ENCODE results near the gene WDR5B. TPM values are rescaled to one million over a fixed set of nuclear protein-coding genes. Genes with fewer than 3 reads are reported as not detected.
A peak's percentile ranks its signal among the peaks of the same experiment; 100 is the strongest.

Gene WDR5B
- total and polyA plus RNA-seq, 7 donors, result 1.2 to 6.5 (median 2.5) TPM

- DNase-seq (no peak), ATAC-seq (no peak)
- intact Hi-C loops (cut with DNase I), result no loop called here
- peaks cover 3 to 23% of the 10 kb centered on the region in 2 donors for H3K36me3 ChIP-seq (ENCODE audit: insufficient read depth in 1 of 2, low read depth in 1 of 2)
- WGBS, 3 donors, result 77 to 84% (median 78%) methylated on average over 3 of the region's 3 CpGs
- peaks cover 30% of the 10 kb centered on the region for H3K4me1 ChIP-seq
- H3K9me3 ChIP-seq, result no peaks in the 10 kb centered on the region
- H3K27ac ChIP-seq, result peak overlapping the region; percentile 94
- no peaks in the 10 kb centered on the region for H3K27me3 ChIP-seq (ENCODE audit: insufficient read depth in 3 of 3, low read length in 2 of 3)
- TF ChIP-seq, protein P1, sequence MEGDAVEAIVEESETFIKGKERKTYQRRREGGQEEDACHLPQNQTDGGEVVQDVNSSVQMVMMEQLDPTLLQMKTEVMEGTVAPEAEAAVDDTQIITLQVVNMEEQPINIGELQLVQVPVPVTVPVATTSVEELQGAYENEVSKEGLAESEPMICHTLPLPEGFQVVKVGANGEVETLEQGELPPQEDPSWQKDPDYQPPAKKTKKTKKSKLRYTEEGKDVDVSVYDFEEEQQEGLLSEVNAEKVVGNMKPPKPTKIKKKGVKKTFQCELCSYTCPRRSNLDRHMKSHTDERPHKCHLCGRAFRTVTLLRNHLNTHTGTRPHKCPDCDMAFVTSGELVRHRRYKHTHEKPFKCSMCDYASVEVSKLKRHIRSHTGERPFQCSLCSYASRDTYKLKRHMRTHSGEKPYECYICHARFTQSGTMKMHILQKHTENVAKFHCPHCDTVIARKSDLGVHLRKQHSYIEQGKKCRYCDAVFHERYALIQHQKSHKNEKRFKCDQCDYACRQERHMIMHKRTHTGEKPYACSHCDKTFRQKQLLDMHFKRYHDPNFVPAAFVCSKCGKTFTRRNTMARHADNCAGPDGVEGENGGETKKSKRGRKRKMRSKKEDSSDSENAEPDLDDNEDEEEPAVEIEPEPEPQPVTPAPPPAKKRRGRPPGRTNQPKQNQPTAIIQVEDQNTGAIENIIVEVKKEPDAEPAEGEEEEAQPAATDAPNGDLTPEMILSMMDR (IDR thresholded peaks at IDR 0.05), result no peak
- H3K4me3 ChIP-seq, result peak overlapping the region; percentile 76
Observed at GRCh38 chr3:122414391-122414790, 1.5 kb downstream of the WDR5B start.

GRCh38 chr3:122410639-122411038, 5.2 kb downstream of the WDR5B start:
- Histone ChIP-seq H3K27ac (no peak overlapping the region), H3K4me1 (peaks cover 35% of the 10 kb centered on the region), H3K9me3 (no peaks in the 10 kb centered on the region), H3K27me3 (ENCODE audit: insufficient read depth in 3 of 3, low read length in 2 of 3) (no peaks in the 10 kb centered on the region), H3K4me3 (no peak overlapping the region), H3K36me3 (ENCODE audit: insufficient read depth in 1 of 2, low read depth in 1 of 2) (peaks cover 5 to 50% of the 10 kb centered on the region in 2 donors)
- intact Hi-C loops (cut with DNase I), result no loop called here
- no peak for ATAC-seq
- WGBS, 3 donors, result 78 to 89% (median 82%) methylated on average over 6 of the region's 6 CpGs
- TF ChIP-seq, protein P1 (IDR thresholded peaks at IDR 0.05), result no peak
- DNase-seq, result no peak

- DNase-seq (no peak), ATAC-seq (no peak)
- Histone ChIP-seq H3K27me3 (ENCODE audit: insufficient read depth in 3 of 3, low read length in 2 of 3) (no peaks in the 10 kb centered on the region), H3K27ac (peak overlapping the region; percentile 24), H3K36me3 (ENCODE audit: insufficient read depth in 1 of 2, low read depth in 1 of 2) (peaks cover 5 to 50% of the 10 kb centered on the region in 2 donors), H3K4me1 (peaks cover 39% of the 10 kb centered on the region), H3K4me3 (no peak overlapping the region), H3K9me3 (no peaks in the 10 kb centered on the region)
- intact Hi-C loops (cut with DNase I), result no loop called here
- TF ChIP-seq, protein P1 (IDR thresholded peaks at IDR 0.05), result no peak
- WGBS, 3 donors, result 85 to 93% (median 91%) methylated on average over 4 of the region's 4 CpGs
Observed at GRCh38 chr3:122410111-122410510, 5.8 kb downstream of the WDR5B start.

- H3K27ac ChIP-seq, result no peak overlapping the region
Observed at GRCh38 chr3:122409446-122409845, 6.4 kb downstream of the WDR5B start.

More at GRCh38 chr3:122409446-122409845, 6.4 kb downstream of the WDR5B start:
- DNase-seq (no peak), ATAC-seq (no peak)
- Histone ChIP-seq H3K4me1 (peaks cover 39% of the 10 kb centered on the region), H3K9me3 (no peaks in the 10 kb centered on the region), H3K4me3 (no peak overlapping the region), H3K36me3 (ENCODE audit: insufficient read depth in 1 of 2, low read depth in 1 of 2) (peaks cover 5 to 52% of the 10 kb centered on the region in 2 donors), H3K27me3 (ENCODE audit: insufficient read depth in 3 of 3, low read length in 2 of 3) (no peaks in the 10 kb centered on the region)
- TF ChIP-seq, protein P1 (IDR thresholded peaks at IDR 0.05), result no peak
- 72 to 79% (median 76%) methylated on average over 6 of the region's 6 CpGs for WGBS, 3 donors
- intact Hi-C loops (cut with DNase I), result no loop called here

All from psoas muscle (tissue), 8 donors.